GM18511 (cell line): ENCODE data around the gene REG1A.

Source experiments
- ATAC-seq: cut with Tn5 transposase; IDR thresholded peaks from one replicate; pipeline ENCODE4 v1.9.1; 2021; ENCODE audit warnings: mild to moderate bottlenecking, moderate library complexity; ENCODE audit not compliant: unreplicated experiment

Gene REG1A

GRCh38 chr2:79124907-79125720 is 4.8 kb downstream of the REG1A start:
- no peak for ATAC-seq

- ATAC-seq: no peak
Measured at GRCh38 chr2:79125721-79125985, 5.4 kb downstream of the REG1A start.

- ATAC-seq: no peak
Measured at GRCh38 chr2:79128406-79128805, 8.1 kb downstream of the REG1A start.

GRCh38 chr2:79129260-79129659 is 9.0 kb downstream of the REG1A start:
- no peak for ATAC-seq

- no peak for ATAC-seq
Measured at GRCh38 chr2:79129804-79130203, 9.5 kb downstream of the REG1A start.

GRCh38 chr2:79131687-79132086 is 11.4 kb downstream of the REG1A start:
- ATAC-seq: no peak

GRCh38 chr2:79138385-79138784 is 18.1 kb downstream of the REG1A start:
- no peak for ATAC-seq

- ATAC-seq: no peak
Measured at GRCh38 chr2:79139423-79139822, 19.1 kb downstream of the REG1A start.

GRCh38 chr2:79155826-79156476 is 35.7 kb downstream of the REG1A start:
- no peak for ATAC-seq

- no peak for ATAC-seq
Measured at GRCh38 chr2:79159030-79159429, 38.7 kb downstream of the REG1A start.

- ATAC-seq: no peak
Measured at GRCh38 chr2:79159653-79160052, 39.4 kb downstream of the REG1A start, which contains the start of gene REG3A. REG3A (minus strand) TSS chr2:79159753; CDS start chr2:79159405, 348 bp downstream.

GRCh38 chr2:79162132-79162531 is 41.8 kb downstream of the REG1A start:
- no peak for ATAC-seq

- ATAC-seq: no peak
Measured at GRCh38 chr2:79162801-79163200, 42.5 kb downstream of the REG1A start.

- ATAC-seq: no peak
Measured at GRCh38 chr2:79171348-79171958, 51.2 kb downstream of the REG1A start.
